Activated CD8-positive, alpha-beta T cell treated with anti-CD3 and anti-CD28 coated beads for 36 hours (primary cell): ENCODE data around the gene RTKN. TPM values are rescaled to one million over a fixed set of nuclear protein-coding genes. Genes with fewer than 3 reads are reported as not detected.

Experiments used
- ATAC-seq: fragments of 200-7000 bp; cut with Tn5 transposase; one replicate; pipeline ENCODE4 v1.10.0; 2021; ENCODE audit warnings: mild to moderate bottlenecking, moderate library complexity
- CTCF ChIA-PET: fragments of 350-600 bp; sonication (Branson Sonifier 250); formaldehyde crosslinking; loops from one replicate; lab custom pipeline; 2021; ENCODE audit warnings: antibody characterized with exemption; lab: Charles Lee
- POLR2A ChIA-PET: fragments of 350-600 bp; sonication (Branson Sonifier 250); formaldehyde crosslinking; loops from one replicate; lab custom pipeline; 2021; ENCODE audit warnings: antibody characterized with exemption; lab: Charles Lee
- DNase-seq: peaks from one replicate; pipeline ENCODE4 v3.0.0-alpha.2; 2020
- H3K27ac Mint-ChIP-seq: one replicate; pipeline ENCODE4 v1.8.0; 2021; ENCODE audit warnings: mild to moderate bottlenecking, mixed read lengths
- H3K27me3 Mint-ChIP-seq: one replicate; pipeline ENCODE4 v1.8.0; 2021; ENCODE audit warnings: mixed read lengths
- H3K36me3 Mint-ChIP-seq: one replicate; pipeline ENCODE4 v1.8.0; 2021; ENCODE audit warnings: low read depth, mixed read lengths
- H3K4me1 Mint-ChIP-seq: one replicate; pipeline ENCODE4 v1.8.0; 2021; ENCODE audit warnings: low read depth, mixed read lengths
- H3K4me3 Mint-ChIP-seq: one replicate; pipeline ENCODE4 v1.8.0; 2021; ENCODE audit warnings: mild to moderate bottlenecking, moderate library complexity, mixed read lengths
- H3K9me3 Mint-ChIP-seq: one replicate; pipeline ENCODE4 v1.8.0; 2021; ENCODE audit warnings: mixed read lengths
- intact Hi-C: fragments of 100-400 bp; cut with micrococcal nuclease; formaldehyde crosslinking; loops from one replicate; pipeline ENCODE4 v1.10.0; 2022
- total RNA-seq, 2 experiments: library from RNA; stranded (reverse); gene quantifications; one replicate each; pipeline ENCODE4 v1.2.3, GENCODE V29; 2021
- TF ChIP-seq, protein P1 (sequence below): fragments of 200-600 bp; IDR thresholded peaks from one replicate; pipeline ENCODE4 v1.8.0; 2022; ENCODE audit warnings: antibody characterized with exemption, mild to moderate bottlenecking

Gene RTKN
- total RNA-seq, 2 experiments from 2014 or later, result 1.2 to 1.6 TPM

DNA sequence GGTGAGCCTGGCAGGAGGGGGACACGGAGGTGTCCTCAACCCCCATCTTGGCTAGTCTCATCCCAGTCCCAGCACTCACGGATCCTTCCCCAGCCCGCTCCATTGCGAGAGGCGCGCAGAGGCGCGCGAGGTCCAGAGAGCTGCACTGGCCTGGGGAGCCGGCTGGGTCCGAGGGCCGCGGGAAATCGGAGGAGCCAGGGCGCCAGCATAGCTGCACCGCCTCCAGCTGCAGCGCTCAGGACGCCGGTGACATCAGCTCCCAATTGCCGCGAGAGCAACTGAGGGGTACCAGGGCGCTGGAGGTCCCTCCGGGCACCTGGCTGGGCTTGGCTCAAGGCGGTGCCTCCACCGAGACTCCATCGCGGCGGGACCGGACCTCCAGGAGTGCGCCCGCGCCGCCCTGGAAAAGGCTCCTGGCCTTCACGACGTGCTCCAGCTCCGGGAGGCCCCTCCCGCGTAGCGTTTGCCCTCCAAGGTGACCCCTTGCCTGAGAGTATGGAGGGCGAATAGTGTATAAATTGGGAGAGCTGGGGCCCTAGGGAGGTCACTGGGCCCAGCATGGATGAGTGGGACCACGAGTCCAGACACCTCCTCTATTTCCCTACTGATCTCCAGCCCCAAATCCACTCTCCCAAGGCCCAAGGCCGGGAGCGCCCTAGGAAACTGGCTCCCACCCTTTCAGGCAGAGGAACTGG, 5.5 kb downstream of the RTKN start:
- TF ChIP-seq, protein P1, sequence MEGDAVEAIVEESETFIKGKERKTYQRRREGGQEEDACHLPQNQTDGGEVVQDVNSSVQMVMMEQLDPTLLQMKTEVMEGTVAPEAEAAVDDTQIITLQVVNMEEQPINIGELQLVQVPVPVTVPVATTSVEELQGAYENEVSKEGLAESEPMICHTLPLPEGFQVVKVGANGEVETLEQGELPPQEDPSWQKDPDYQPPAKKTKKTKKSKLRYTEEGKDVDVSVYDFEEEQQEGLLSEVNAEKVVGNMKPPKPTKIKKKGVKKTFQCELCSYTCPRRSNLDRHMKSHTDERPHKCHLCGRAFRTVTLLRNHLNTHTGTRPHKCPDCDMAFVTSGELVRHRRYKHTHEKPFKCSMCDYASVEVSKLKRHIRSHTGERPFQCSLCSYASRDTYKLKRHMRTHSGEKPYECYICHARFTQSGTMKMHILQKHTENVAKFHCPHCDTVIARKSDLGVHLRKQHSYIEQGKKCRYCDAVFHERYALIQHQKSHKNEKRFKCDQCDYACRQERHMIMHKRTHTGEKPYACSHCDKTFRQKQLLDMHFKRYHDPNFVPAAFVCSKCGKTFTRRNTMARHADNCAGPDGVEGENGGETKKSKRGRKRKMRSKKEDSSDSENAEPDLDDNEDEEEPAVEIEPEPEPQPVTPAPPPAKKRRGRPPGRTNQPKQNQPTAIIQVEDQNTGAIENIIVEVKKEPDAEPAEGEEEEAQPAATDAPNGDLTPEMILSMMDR, result no peak
- intact Hi-C loops, result no loop called here
- POLR2A ChIA-PET, result no interaction called here

DNA sequence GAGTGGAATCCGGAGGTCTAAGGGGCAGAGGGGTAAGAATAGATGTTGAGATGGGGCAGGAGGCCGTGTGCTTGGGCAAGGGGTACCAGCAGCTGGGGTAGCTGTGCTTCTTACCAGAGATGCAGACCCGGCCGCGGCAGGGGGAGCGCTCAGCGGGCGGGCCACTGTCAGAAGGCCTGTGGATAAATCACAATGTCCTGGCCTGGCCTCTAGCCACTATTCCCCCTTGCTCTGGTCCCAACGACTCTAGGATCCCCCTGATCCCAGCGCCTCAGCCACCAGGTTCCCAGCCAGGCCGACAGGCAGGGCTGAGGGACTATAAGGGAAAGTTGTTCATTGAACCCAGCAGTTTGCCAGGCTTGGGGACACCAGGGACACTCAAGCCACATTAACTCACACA, 11.2 kb downstream of the RTKN start:
- Mint-ChIP-seq H3K4me3 (no peak overlapping the region), H3K27me3 (no peaks in the 10 kb centered on the region), H3K27ac (no peak overlapping the region), H3K9me3 (no peaks in the 10 kb centered on the region), H3K36me3 (peaks cover under 1% of the 10 kb centered on the region), H3K4me1 (no peaks in the 10 kb centered on the region)
- ATAC-seq (no peak), DNase-seq (no peak)
- ChIA-PET CTCF (interaction anchor here (1.9 kb wide), 1 partner anchor 10 kb away, joined by 6 read pairs; no protein-coding TSS in a partner anchor), POLR2A (interaction anchor here (1.6 kb wide), 1 partner anchor 10 kb away, joined by 4 read pairs; the partner anchor contains the start of gene C2orf81)
- TF ChIP-seq, protein P1, result no peak
- intact Hi-C loops, result no loop called here

More for the DNA sequence above, 5.5 kb downstream of the RTKN start:
- Mint-ChIP-seq H3K36me3 (no peaks in the 10 kb centered on the region), H3K9me3 (no peaks in the 10 kb centered on the region), H3K4me3 (no peak overlapping the region), H3K4me1 (peaks cover 7% of the 10 kb centered on the region), H3K27me3 (peaks cover 15% of the 10 kb centered on the region), H3K27ac (no peak overlapping the region)
- ATAC-seq (no peak), DNase-seq (no peak)
- CTCF ChIA-PET, result interaction anchor here (1.1 kb wide), 1 partner anchor 101 kb away, joined by 4 read pairs; no protein-coding TSS in a partner anchor

DNA sequence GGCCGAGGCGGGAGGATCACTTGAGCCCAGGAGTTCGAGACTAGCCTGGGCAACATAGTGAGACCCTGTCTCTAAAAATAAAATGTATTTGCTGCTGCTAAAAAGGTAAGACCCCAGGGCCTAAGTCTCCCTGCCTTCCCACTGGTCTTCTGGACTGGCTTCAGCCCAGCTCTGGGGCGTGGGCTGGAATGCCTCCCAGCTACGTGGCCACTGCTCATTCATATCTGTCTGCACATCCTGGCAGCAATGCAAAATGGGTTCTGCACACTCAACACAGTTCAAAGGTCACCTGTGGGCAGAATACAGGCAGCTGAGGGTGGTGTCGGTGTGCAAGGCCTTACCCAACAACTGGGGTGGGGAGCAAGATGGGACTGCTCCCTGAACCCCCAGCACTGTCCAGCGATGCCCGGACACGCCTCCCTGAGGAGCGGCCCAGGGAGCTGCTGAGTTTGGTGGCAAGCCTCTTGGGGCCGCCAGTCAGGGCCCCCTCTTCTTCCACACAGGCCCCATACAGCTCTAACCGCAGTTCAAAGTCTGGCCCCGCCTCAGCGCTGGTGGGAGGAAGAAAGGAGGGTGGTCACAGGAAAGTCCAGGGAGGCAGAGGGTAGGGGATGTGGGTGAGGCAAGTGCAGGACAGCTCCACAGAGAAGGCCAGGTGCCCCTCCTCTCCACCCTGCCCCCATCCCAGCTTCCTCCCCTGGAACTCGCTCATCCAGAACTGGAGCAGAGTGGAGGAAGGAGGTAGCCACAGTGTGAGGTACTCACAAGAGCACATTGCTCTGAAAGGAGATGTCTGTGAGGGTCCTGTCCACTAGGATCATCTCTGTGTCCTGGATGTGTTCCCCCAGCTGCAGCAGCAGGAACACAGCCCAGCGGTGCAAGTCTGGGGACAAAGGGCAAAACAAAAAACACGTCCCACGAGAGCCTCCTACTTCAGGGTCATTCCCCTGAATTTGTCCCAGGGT, 12.0 kb downstream of the RTKN start:
- intact Hi-C loops, result no loop called here
- POLR2A ChIA-PET, result interaction anchor here (1.0 to 1.6 kb wide), 2 partner anchors 9 to 25 kb away, joined by 3 to 4 read pairs; partner anchors contain the start of genes C2orf81 and INO80B
- Mint-ChIP-seq H3K4me3 (no peak overlapping the region), H3K9me3 (no peaks in the 10 kb centered on the region), H3K27me3 (no peaks in the 10 kb centered on the region), H3K27ac (no peak overlapping the region), H3K4me1 (no peaks in the 10 kb centered on the region), H3K36me3 (peaks cover 5% of the 10 kb centered on the region)
- ATAC-seq, result no peak
- CTCF ChIA-PET, result interaction anchor here (1.2 kb wide), 1 partner anchor 13 kb away, joined by 3 read pairs; no protein-coding TSS in a partner anchor
- TF ChIP-seq, protein P1, result no peak
- DNase-seq, result no peak

DNA sequence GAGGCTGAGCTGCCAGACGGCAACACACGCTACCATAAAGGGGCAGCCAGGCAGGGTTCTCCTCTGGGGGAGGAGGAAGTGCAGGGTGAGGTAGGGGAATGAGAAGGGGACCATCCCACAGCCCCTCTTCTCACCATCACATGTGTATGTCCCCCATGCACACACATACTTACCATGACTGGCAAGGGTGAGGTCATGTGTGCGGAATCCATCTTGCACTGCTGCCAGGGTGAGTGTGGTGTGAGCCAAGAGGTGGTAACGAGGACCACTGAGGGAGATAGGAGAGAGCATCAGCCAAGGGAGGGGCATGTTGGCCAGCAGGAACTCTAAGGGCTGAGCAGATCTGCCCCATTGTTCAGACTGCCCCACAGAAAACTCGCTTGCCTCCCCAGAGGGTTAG, 13.1 kb downstream of the RTKN start:
- Mint-ChIP-seq H3K36me3 (peaks cover 7% of the 10 kb centered on the region), H3K4me1 (no peaks in the 10 kb centered on the region), H3K4me3 (no peak overlapping the region), H3K9me3 (no peaks in the 10 kb centered on the region), H3K27ac (no peak overlapping the region), H3K27me3 (no peaks in the 10 kb centered on the region)
- DNase-seq (no peak), ATAC-seq (no peak)
- POLR2A ChIA-PET, result no interaction called here
- intact Hi-C loops, result no loop called here
- TF ChIP-seq, protein P1, result no peak
- CTCF ChIA-PET, result interaction anchor here (1.2 kb wide), 1 partner anchor 14 kb away, joined by 3 read pairs; no protein-coding TSS in a partner anchor
